H9 (cell line): ENCODE results near the gene KRT84. TPM values are rescaled to one million over a fixed set of nuclear protein-coding genes. Genes with fewer than 3 reads are reported as not detected.

ENCODE experiments used
- DNase-seq: peaks from one replicate; pipeline ENCODE4 v3.0.0-alpha.2; 2017
- H2AFZ ChIP-seq: one replicate; pipeline ENCODE4 v1.6.1; 2013; ENCODE audit warnings: mild to moderate bottlenecking, low read length, control low read depth, moderate library complexity
- H2AK5ac ChIP-seq: 2 replicates; pipeline ENCODE4 v1.6.1; 2013; ENCODE audit warnings: low read length, control low read depth, mixed read lengths; ENCODE audit not compliant: insufficient read length
- H2BK120ac ChIP-seq: one replicate; pipeline ENCODE4 v1.6.1; 2013; ENCODE audit warnings: low read depth, mild to moderate bottlenecking, low read length, control low read depth, inconsistent platforms; ENCODE audit not compliant: poor library complexity, severe bottlenecking
- H2BK12ac ChIP-seq: 2 replicates; pipeline ENCODE4 v1.6.1; 2013; ENCODE audit warnings: low read length, control low read depth, mixed read lengths, low read depth; ENCODE audit not compliant: insufficient read length
- H2BK15ac ChIP-seq: 2 replicates; pipeline ENCODE4 v1.6.1; 2013; ENCODE audit warnings: low read depth, low read length, control low read depth
- H2BK20ac ChIP-seq: one replicate; pipeline ENCODE4 v1.6.1; 2013; ENCODE audit warnings: low read depth, mild to moderate bottlenecking, low read length, control low read depth, inconsistent platforms; ENCODE audit not compliant: poor library complexity, severe bottlenecking
- H2BK5ac ChIP-seq: 2 replicates; pipeline ENCODE4 v1.6.1; 2013; ENCODE audit warnings: low read length, control low read depth, mixed read lengths; ENCODE audit not compliant: insufficient read length
- H3K14ac ChIP-seq: 2 replicates; pipeline ENCODE4 v1.6.1; 2013; ENCODE audit warnings: low read length, control low read depth; ENCODE audit not compliant: insufficient read depth
- H3K18ac ChIP-seq: 2 replicates; pipeline ENCODE4 v1.6.1; 2013; ENCODE audit warnings: low read depth, mild to moderate bottlenecking, mixed read lengths, low read length, control low read depth; ENCODE audit not compliant: insufficient read length
- H3K23ac ChIP-seq: 2 replicates; pipeline ENCODE4 v1.6.1; 2013; ENCODE audit warnings: low read length, control low read depth, mixed read lengths, low read depth; ENCODE audit not compliant: insufficient read length
- H3K23me2 ChIP-seq: 2 replicates; pipeline ENCODE4 v1.6.1; 2013; ENCODE audit warnings: low read depth, mild to moderate bottlenecking, mixed read lengths, low read length, control low read depth; ENCODE audit not compliant: insufficient read length, poor library complexity, severe bottlenecking
- H3K27ac ChIP-seq: 2 replicates; pipeline ENCODE4 v1.5.1; 2013; ENCODE audit warnings: low read length, control low read depth, mixed read lengths, low read depth; ENCODE audit not compliant: insufficient read length
- H3K27me3 ChIP-seq: 2 replicates; pipeline ENCODE4 v1.6.1; 2013; ENCODE audit warnings: low read length, control low read depth, inconsistent platforms; ENCODE audit not compliant: insufficient read depth
- H3K4ac ChIP-seq: 2 replicates; pipeline ENCODE4 v1.6.1; 2013; ENCODE audit warnings: low read depth, mild to moderate bottlenecking, control low read depth, inconsistent platforms, low read length, moderate library complexity
- H3K4me1 ChIP-seq: 2 replicates; pipeline ENCODE4 v1.6.1; 2013; ENCODE audit warnings: low read length, control low read depth, inconsistent platforms; ENCODE audit not compliant: insufficient read depth
- H3K4me2 ChIP-seq: 2 replicates; pipeline ENCODE4 v1.6.1; 2013; ENCODE audit warnings: low read length, control low read depth, mixed read lengths; ENCODE audit not compliant: insufficient read length, insufficient read depth
- H3K56ac ChIP-seq: 2 replicates; pipeline ENCODE4 v1.6.1; 2013; ENCODE audit warnings: low read depth, mild to moderate bottlenecking, mixed read lengths, low read length, control low read depth; ENCODE audit not compliant: insufficient read length
- H3K79me1 ChIP-seq: 2 replicates; pipeline ENCODE4 v1.6.1; 2013; ENCODE audit warnings: low read depth, mild to moderate bottlenecking, moderate library complexity, low read length, control low read depth, inconsistent platforms; ENCODE audit not compliant: insufficient read depth, poor library complexity, severe bottlenecking
- H3K79me2 ChIP-seq: 2 replicates; pipeline ENCODE4 v1.6.1; 2013; ENCODE audit warnings: low read length, control low read depth, inconsistent platforms; ENCODE audit not compliant: insufficient read depth
- H3K9ac ChIP-seq: 2 replicates; pipeline ENCODE4 v1.6.1; 2013; ENCODE audit warnings: low read length, control low read depth, mixed read lengths; ENCODE audit not compliant: insufficient read length; ENCODE audit errors: extremely low read depth
- H3K9me3 ChIP-seq: one replicate; pipeline ENCODE4 v1.6.1; 2013; ENCODE audit warnings: low read depth, low read length, inconsistent platforms; ENCODE audit not compliant: control insufficient read depth
- H3T11ph ChIP-seq: one replicate; pipeline ENCODE4 v1.6.1; 2013; ENCODE audit warnings: mild to moderate bottlenecking, low read length, control low read depth, inconsistent platforms
- H4K20me1 ChIP-seq: one replicate; pipeline ENCODE4 v1.6.1; 2013; ENCODE audit not compliant: control insufficient read depth, insufficient read length, insufficient read depth
- H4K5ac ChIP-seq: 2 replicates; pipeline ENCODE4 v1.6.1; 2013; ENCODE audit warnings: low read depth, mild to moderate bottlenecking, mixed read lengths, low read length, control low read depth; ENCODE audit not compliant: insufficient read length
- H4K8ac ChIP-seq: replicated peaks from 2 replicates; pipeline ENCODE4 v1.6.1; 2013; ENCODE audit warnings: low read length, control low read depth, mixed read lengths, low read depth; ENCODE audit not compliant: insufficient read length
- H4K91ac ChIP-seq: 2 replicates; pipeline ENCODE4 v1.6.1; 2013; ENCODE audit warnings: low read depth, mild to moderate bottlenecking, moderate library complexity, mixed read lengths, low read length, control low read depth; ENCODE audit not compliant: insufficient read length
- H3K27ac Mint-ChIP-seq, 3 experiments: 2 replicates in 2 of 3; 3 replicates in 1 of 3; pipeline ENCODE4 v1.8.0; 2020 to 2021; ENCODE audit warnings: mixed read lengths in 3 of 3, mild to moderate bottlenecking in 1 of 3, moderate library complexity in 1 of 3
- H3K27me3 Mint-ChIP-seq: 2 replicates; pipeline ENCODE4 v1.8.0; 2021; ENCODE audit warnings: low read depth, mild to moderate bottlenecking, moderate library complexity, mixed read lengths
- H3K36me3 Mint-ChIP-seq, 3 experiments: 2 replicates in 2 of 3; 3 replicates in 1 of 3; pipeline ENCODE4 v1.8.0; 2020 to 2021; ENCODE audit warnings: low read depth in 3 of 3, mixed read lengths in 3 of 3; ENCODE audit not compliant: insufficient read depth in 1 of 3
- H3K4me1 Mint-ChIP-seq, 2 experiments: 2 replicates each; pipeline ENCODE4 v1.8.0; 2020; ENCODE audit warnings: mixed read lengths in 2 of 2
- H3K4me3 Mint-ChIP-seq, 2 experiments: 2 replicates in 1 of 2; 3 replicates in 1 of 2; pipeline ENCODE4 v1.8.0; 2020 to 2021; ENCODE audit warnings: mild to moderate bottlenecking in 2 of 2, mixed read lengths in 2 of 2, moderate library complexity in 1 of 2
- H3K9me3 Mint-ChIP-seq, 2 experiments: 2 replicates in 1 of 2; 3 replicates in 1 of 2; pipeline ENCODE4 v1.8.0; 2020; ENCODE audit warnings: mild to moderate bottlenecking in 2 of 2, mixed read lengths in 2 of 2, moderate library complexity in 1 of 2
- CTCF ChIP-seq: fragments of 200-600 bp; sonication (generic); conservative IDR thresholded peaks from 3 replicates; pipeline ENCODE4 v1.8.0; 2021; ENCODE audit warnings: antibody characterized with exemption, mild to moderate bottlenecking
- WGBS: extraction: QIAGEN DNeasy Blood & Tissue Kit; methylation state at CpG from one replicate; pipeline ENCODE4 v1.1.7; 2013; ENCODE audit warnings: missing lambda C conversion rate, low lambda C conversion rate, mixed read lengths; ENCODE audit not compliant: insufficient read length; ENCODE audit errors: extremely low coverage; 5-methylcytosine and 5-hydroxymethylcytosine counted together
- total RNA-seq: library from RNA; stranded (reverse); gene quantifications from 2 replicates; pipeline ENCODE4 v1.2.1, GENCODE V29; 2021

Gene KRT84
- total RNA-seq, 1 experiment from 2014 or later = not detected

GRCh38 chr12:52352951-52353350 is 32.5 kb downstream of the KRT84 start:
- Histone ChIP-seq H2AK5ac (no peak overlapping the region), H3K27me3 (no peaks in the 10 kb centered on the region), H4K8ac (no peak overlapping the region), H3T11ph (no peak overlapping the region), H3K14ac (no peak overlapping the region), H3K4me2 (no peak overlapping the region), H2AFZ (no peak overlapping the region), H2BK20ac (no peak overlapping the region), H3K4ac (no peak overlapping the region), H3K4me1 (no peaks in the 10 kb centered on the region), H3K18ac (no peak overlapping the region), H2BK12ac (no peak overlapping the region), H4K91ac (no peak overlapping the region), H3K56ac (no peak overlapping the region), H3K79me1 (no peaks in the 10 kb centered on the region), H3K27ac (no peak overlapping the region), H3K9ac (no peak overlapping the region), H3K79me2 (no peaks in the 10 kb centered on the region), H2BK120ac (no peak overlapping the region), H2BK15ac (no peak overlapping the region), H3K9me3 (no peaks in the 10 kb centered on the region), H3K23me2 (no peaks in the 10 kb centered on the region), H4K5ac (no peak overlapping the region), H2BK5ac (no peak overlapping the region), H4K20me1 (no peaks in the 10 kb centered on the region), H3K23ac (no peak overlapping the region)
- H3K4me3 Mint-ChIP-seq = no peak overlapping the region
- no peak for DNase-seq
- H3K27ac Mint-ChIP-seq = no peak overlapping the region
- peaks cover 8% of the 10 kb centered on the region; the same call in 1 of the 2 replicates for H3K27me3 Mint-ChIP-seq
- no peaks in the 10 kb centered on the region for H3K36me3 Mint-ChIP-seq
- no peak for TF ChIP-seq CTCF
- H3K4me1 Mint-ChIP-seq = peaks cover 13 to 14% of the 10 kb centered on the region in 2 experiments
- WGBS = no CpG with 5 or more reads among the region's 2 CpGs
- no peaks in the 10 kb centered on the region for H3K9me3 Mint-ChIP-seq
